Parathyroid adenoma (tissue), 2 donors: Measurements from ENCODE around the gene ZNF174.

Experiments
- H2AFZ ChIP-seq: fragments of 300-600 bp; sonication (generic); one replicate; pipeline ENCODE4 v1.7.0; 2017; ENCODE audit warnings: antibody characterized with exemption, mild to moderate bottlenecking
- H3K27ac ChIP-seq: fragments of 300-600 bp; sonication (generic); one replicate; pipeline ENCODE4 v1.7.0; 2017
- H3K27me3 ChIP-seq: fragments of 300-600 bp; sonication (generic); one replicate; pipeline ENCODE4 v1.7.0; 2017; ENCODE audit warnings: low read length; ENCODE audit not compliant: control insufficient read depth, insufficient read depth
- H3K36me3 ChIP-seq: fragments of 300-600 bp; sonication (generic); one replicate; pipeline ENCODE4 v1.7.0; 2017; ENCODE audit warnings: low read length; ENCODE audit not compliant: control insufficient read depth, insufficient read depth
- H3K4me1 ChIP-seq: fragments of 300-600 bp; sonication (generic); one replicate; pipeline ENCODE4 v1.7.0; 2017; ENCODE audit warnings: control low read depth
- H3K4me2 ChIP-seq: fragments of 300-600 bp; sonication (generic); one replicate; pipeline ENCODE4 v1.7.0; 2017; ENCODE audit warnings: low read length
- H3K4me3 ChIP-seq: fragments of 300-600 bp; sonication (generic); one replicate; pipeline ENCODE4 v1.7.0; 2017; ENCODE audit warnings: low read depth, low read length
- H3K79me2 ChIP-seq: fragments of 300-600 bp; sonication (generic); one replicate; pipeline ENCODE4 v1.7.0; 2017; ENCODE audit warnings: control low read depth
- H3K9ac ChIP-seq: fragments of 300-600 bp; sonication (generic); one replicate; pipeline ENCODE4 v1.7.0; 2017; ENCODE audit warnings: mild to moderate bottlenecking
- H3K9me3 ChIP-seq: fragments of 300-600 bp; sonication (generic); one replicate; pipeline ENCODE4 v1.7.0; 2017; ENCODE audit warnings: low read length; ENCODE audit not compliant: control insufficient read depth
- CTCF ChIP-seq: fragments of 300-600 bp; sonication (generic); IDR thresholded peaks from one replicate; pipeline ENCODE4 v1.7.0; 2017; ENCODE audit warnings: antibody characterized with exemption, mild to moderate bottlenecking
- donor health status: primary hyperparathyroidism.

Gene ZNF174

GRCh38 chr16:3400779-3401688, at the start of gene ZNF174, which contains the start of gene ZSCAN32:
ZNF174 (plus strand) TSS chr16:3401215; CDS start chr16:3402005, 790 bp downstream.
ZSCAN32 (minus strand) TSS chr16:3401004; CDS start chr16:3397557, 3,447 bp downstream.
- H2AFZ ChIP-seq, result peak within 1 kb of the TSS; percentile 84
- H3K9ac ChIP-seq, result peak within 1 kb of the TSS; percentile 38
- TF ChIP-seq CTCF, result peak; percentile 19
- peaks cover 2% of the 10 kb centered on the region for H3K36me3 ChIP-seq
- no peaks in the 10 kb centered on the region for H3K9me3 ChIP-seq
- H3K27ac ChIP-seq, result peak within 1 kb of the TSS; percentile 75
- peak within 1 kb of the TSS; percentile 93 for H3K4me2 ChIP-seq
- no peaks in the 10 kb centered on the region for H3K27me3 ChIP-seq
- H3K4me3 ChIP-seq, result peak within 1 kb of the TSS; percentile 85
- H3K4me1 ChIP-seq, result peaks cover 3% of the 10 kb centered on the region
- H3K79me2 ChIP-seq, result peaks cover 38% of the 10 kb centered on the region

- H2AFZ ChIP-seq, result no peak within 1 kb of the TSS
- H3K4me2 ChIP-seq, result no peak within 1 kb of the TSS
- no peak within 1 kb of the TSS for H3K27ac ChIP-seq
- H3K36me3 ChIP-seq, result no peaks in the 10 kb centered on the region
- H3K4me3 ChIP-seq, result no peak within 1 kb of the TSS
- TF ChIP-seq CTCF, result no peak
- H3K79me2 ChIP-seq, result no peaks in the 10 kb centered on the region
- H3K9ac ChIP-seq, result no peak within 1 kb of the TSS
- H3K9me3 ChIP-seq, result no peaks in the 10 kb centered on the region
- H3K4me1 ChIP-seq, result no peaks in the 10 kb centered on the region
- no peaks in the 10 kb centered on the region for H3K27me3 ChIP-seq
These were observed 45.4 kb upstream of the ZNF174 start, which contains the start of gene OR2C1 for GRCh38 chr16:3355589-3355988. OR2C1 (plus strand) TSS chr16:3355889; CDS start chr16:3355941, 52 bp downstream.

- no peaks in the 10 kb centered on the region for H3K79me2 ChIP-seq
- no peak overlapping the region for H3K4me3 ChIP-seq
- H3K27me3 ChIP-seq, result no peaks in the 10 kb centered on the region
- H3K27ac ChIP-seq, result no peak overlapping the region
- no peak overlapping the region for H3K9ac ChIP-seq
- no peak overlapping the region for H3K4me2 ChIP-seq
- H2AFZ ChIP-seq, result no peak overlapping the region
- no peaks in the 10 kb centered on the region for H3K9me3 ChIP-seq
- no peaks in the 10 kb centered on the region for H3K4me1 ChIP-seq
- no peaks in the 10 kb centered on the region for H3K36me3 ChIP-seq
- TF ChIP-seq CTCF, result no peak
These were observed 44.9 kb upstream of the ZNF174 start for GRCh38 chr16:3356118-3356517.

GRCh38 chr16:3358871-3359270, 42.1 kb upstream of the ZNF174 start:
- no peaks in the 10 kb centered on the region for H3K27me3 ChIP-seq
- no peaks in the 10 kb centered on the region for H3K36me3 ChIP-seq
- no peaks in the 10 kb centered on the region for H3K9me3 ChIP-seq
- H2AFZ ChIP-seq, result no peak overlapping the region
- H3K4me3 ChIP-seq, result no peak overlapping the region
- no peaks in the 10 kb centered on the region for H3K79me2 ChIP-seq
- no peaks in the 10 kb centered on the region for H3K4me1 ChIP-seq
- no peak overlapping the region for H3K4me2 ChIP-seq
- H3K9ac ChIP-seq, result no peak overlapping the region
- no peak for TF ChIP-seq CTCF
- no peak overlapping the region for H3K27ac ChIP-seq
